ENCODE data around the gene EDRF1. TPM values are rescaled to one million over a fixed set of nuclear protein-coding genes. Genes with fewer than 3 reads are reported as not detected.
A peak's percentile ranks its signal among the peaks of the same experiment; 100 is the strongest.

EDRF1 gene
- total RNA-seq, 4 donors from 2014 or later, result 4.3 to 21.2 (median 15.6) TPM

DNA sequence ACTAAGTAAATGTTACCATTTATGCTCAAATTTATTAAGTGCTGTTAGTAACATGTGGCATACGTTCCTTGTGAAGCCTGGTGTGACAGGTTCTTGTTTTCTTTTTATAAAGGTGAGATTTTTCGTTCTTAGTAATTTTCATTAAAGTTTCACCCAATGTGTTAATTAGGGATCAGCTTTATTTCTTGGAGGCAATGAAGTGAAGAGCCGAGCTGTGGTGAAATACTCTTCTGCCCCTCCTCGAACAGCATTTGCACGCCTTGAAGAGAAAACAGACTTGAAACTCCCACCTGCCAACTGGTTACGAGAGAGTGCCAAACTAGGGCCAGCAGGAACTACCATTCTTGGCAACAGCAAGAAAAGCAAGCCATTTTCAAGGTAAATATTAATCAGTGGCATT is 1.5 kb downstream of the EDRF1 start:
- H3K27ac ChIP-seq, result no peak overlapping the region
- intact Hi-C loops (cut with DNase I), result no loop called here
- peak overlapping the region in 1 of 4 donors; percentile 96 for H3K4me3 ChIP-seq
- no peaks in the 10 kb centered on the region for H3K27me3 ChIP-seq
- no peaks in the 10 kb centered on the region for H3K9me3 ChIP-seq
- peaks cover 0 to 50% (median 8%) of the 10 kb centered on the region in 3 donors for H3K36me3 ChIP-seq
- DNase-seq, result no peak
- TF ChIP-seq POLR2A (IDR thresholded peaks at IDR 0.05) (no peak), CTCF (IDR thresholded peaks at IDR 0.05) (no peak)
- H3K4me1 ChIP-seq, result peaks cover 6 to 26% (median 7%) of the 10 kb centered on the region in 3 donors
- WGBS, 2 donors, result 69 to 90% methylated on average over 6 of the region's 6 CpGs

DNA sequence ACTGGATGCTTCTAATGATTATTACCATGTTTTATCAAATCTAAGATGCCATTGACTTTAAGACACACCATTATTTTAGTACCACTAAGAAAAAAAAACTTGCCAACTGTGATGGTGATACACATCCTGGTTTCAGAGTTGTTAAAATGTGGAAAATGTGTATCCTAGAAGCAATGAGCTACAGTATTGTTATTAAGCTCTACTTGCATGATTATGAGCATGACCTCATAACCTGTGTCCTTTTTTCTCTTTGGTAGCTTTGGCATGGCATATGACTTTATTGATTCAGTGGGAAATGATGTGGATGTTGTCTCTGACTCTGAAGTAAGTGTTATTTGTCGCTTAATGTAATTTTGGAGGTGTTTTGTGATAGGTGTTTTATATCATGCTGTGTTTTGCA is 3.3 kb downstream of the EDRF1 start:
- intact Hi-C loops (cut with DNase I), result no loop called here
- no peak for TF ChIP-seq CTCF (IDR thresholded peaks at IDR 0.05)
- TF ChIP-seq POLR2A (IDR thresholded peaks at IDR 0.05), result no peak
- WGBS, 2 donors, result 88 to 94% methylated on average over 1 of the region's 1 CpG

DNA sequence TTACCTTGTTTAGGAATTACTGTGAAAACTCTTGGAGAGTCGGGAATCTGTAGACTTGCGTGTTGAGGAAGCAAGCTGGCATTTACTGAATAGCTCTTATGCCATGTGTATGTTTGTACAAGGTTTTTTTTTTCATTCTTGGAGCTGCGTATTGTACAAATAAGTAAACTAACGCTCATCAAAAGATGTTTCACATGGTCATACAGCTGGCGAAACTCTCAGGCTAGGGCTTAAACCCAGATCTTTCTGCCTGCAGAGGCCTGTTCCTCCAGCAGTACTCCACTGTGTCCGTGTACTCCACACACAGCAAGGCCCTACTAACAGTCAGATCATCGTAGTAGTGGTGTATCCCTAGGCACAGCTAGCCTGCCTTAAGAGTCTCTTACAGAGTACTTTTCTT is 7.4 kb downstream of the EDRF1 start:
- Histone ChIP-seq H3K27me3 (no peaks in the 10 kb centered on the region), H3K4me1 (no peaks in the 10 kb centered on the region), H3K36me3 (peaks cover 0 to 100% (median 48%) of the 10 kb centered on the region in 3 donors), H3K27ac (no peak overlapping the region), H3K4me3 (no peak overlapping the region), H3K9me3 (no peaks in the 10 kb centered on the region)
- no peak for TF ChIP-seq CTCF (IDR thresholded peaks at IDR 0.05)
- TF ChIP-seq POLR2A (IDR thresholded peaks at IDR 0.05), result no peak
- DNase-seq, result no peak
- intact Hi-C loops (cut with DNase I), result no loop called here
- WGBS, 2 donors, result 93 to 97% methylated on average over 7 of the region's 7 CpGs

More for the DNA sequence above, 3.3 kb downstream of the EDRF1 start:
- no peak for DNase-seq
- Histone ChIP-seq H3K27me3 (no peaks in the 10 kb centered on the region), H3K27ac (no peak overlapping the region), H3K9me3 (no peaks in the 10 kb centered on the region), H3K36me3 (peaks cover 0 to 68% (median 25%) of the 10 kb centered on the region in 3 donors), H3K4me3 (no peak overlapping the region), H3K4me1 (peaks cover 6 to 26% (median 7%) of the 10 kb centered on the region in 3 donors)

DNA sequence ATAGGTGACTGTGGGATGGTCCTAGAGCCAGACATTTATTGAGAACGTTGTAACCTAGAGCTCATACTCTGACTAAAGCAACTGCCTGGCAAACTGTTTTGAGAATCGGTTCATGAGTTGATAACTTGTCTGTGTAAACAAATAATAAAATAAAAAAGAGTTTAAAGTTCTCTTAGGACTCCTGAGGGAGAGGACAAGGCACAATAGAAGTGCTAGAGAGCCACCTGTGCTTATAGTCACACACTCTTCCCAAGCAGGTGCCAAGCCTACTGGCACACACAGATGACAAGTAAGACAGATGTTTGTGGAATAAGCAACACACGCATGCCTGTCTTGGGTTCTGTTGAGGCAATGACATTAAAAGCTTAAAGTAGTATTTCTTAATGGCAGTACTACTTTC is 7.9 kb downstream of the EDRF1 start:
- Histone ChIP-seq H3K27ac (no peak overlapping the region), H3K27me3 (no peaks in the 10 kb centered on the region), H3K9me3 (no peaks in the 10 kb centered on the region), H3K4me3 (no peak overlapping the region), H3K36me3 (peaks cover 0 to 100% (median 48%) of the 10 kb centered on the region in 3 donors), H3K4me1 (no peaks in the 10 kb centered on the region)
- 57 to 60% methylated on average over 3 of the region's 3 CpGs for WGBS, 2 donors
- DNase-seq, result no peak
- intact Hi-C loops (cut with DNase I), result no loop called here
- TF ChIP-seq CTCF (IDR thresholded peaks at IDR 0.05) (no peak), POLR2A (IDR thresholded peaks at IDR 0.05) (no peak)

DNA sequence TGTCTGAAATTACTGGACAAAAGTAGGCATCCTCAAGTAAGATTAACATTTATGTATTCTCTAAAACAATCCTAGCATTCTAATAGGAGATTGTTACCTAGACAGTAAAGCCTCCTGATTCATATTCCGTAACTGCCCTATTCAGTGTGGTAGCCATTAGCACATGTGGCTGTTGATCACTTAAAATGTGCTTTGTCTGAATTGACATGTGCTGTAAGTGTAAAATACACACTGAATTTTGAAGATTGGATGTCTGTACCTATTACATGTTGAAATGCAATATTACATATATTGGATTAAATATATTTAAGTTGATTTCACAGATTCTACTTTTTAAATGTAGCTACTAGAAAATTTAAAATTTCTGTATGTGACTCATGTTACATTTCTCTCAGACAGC is 14.6 kb downstream of the EDRF1 start:
- TF ChIP-seq POLR2A (IDR thresholded peaks at IDR 0.05), result no peak
- no peak for TF ChIP-seq CTCF (IDR thresholded peaks at IDR 0.05)

More for the DNA sequence above, 14.6 kb downstream of the EDRF1 start:
- no peak overlapping the region for H3K4me3 ChIP-seq
- DNase-seq, result no peak
- WGBS, 2 donors, result 97 to 100% methylated on average over 1 of the region's 1 CpG
- intact Hi-C loops (cut with DNase I), result no loop called here
- H3K4me1 ChIP-seq, result no peaks in the 10 kb centered on the region
- no peaks in the 10 kb centered on the region for H3K9me3 ChIP-seq
- H3K27me3 ChIP-seq, result no peaks in the 10 kb centered on the region
- H3K27ac ChIP-seq, result no peak overlapping the region
- H3K36me3 ChIP-seq, result peaks cover 15 to 100% (median 42%) of the 10 kb centered on the region in 3 donors

All from esophagus squamous epithelium (tissue), 5 donors.